NK-92 (cell line): ENCODE measurements around the gene IP6K3.

ENCODE experiments used
- DNase-seq: peaks from one replicate; lab custom pipeline; 2025; ENCODE audit not compliant: unreplicated experiment; lab: John Stamatoyannopoulos, UW

The IP6K3 gene

DNA sequence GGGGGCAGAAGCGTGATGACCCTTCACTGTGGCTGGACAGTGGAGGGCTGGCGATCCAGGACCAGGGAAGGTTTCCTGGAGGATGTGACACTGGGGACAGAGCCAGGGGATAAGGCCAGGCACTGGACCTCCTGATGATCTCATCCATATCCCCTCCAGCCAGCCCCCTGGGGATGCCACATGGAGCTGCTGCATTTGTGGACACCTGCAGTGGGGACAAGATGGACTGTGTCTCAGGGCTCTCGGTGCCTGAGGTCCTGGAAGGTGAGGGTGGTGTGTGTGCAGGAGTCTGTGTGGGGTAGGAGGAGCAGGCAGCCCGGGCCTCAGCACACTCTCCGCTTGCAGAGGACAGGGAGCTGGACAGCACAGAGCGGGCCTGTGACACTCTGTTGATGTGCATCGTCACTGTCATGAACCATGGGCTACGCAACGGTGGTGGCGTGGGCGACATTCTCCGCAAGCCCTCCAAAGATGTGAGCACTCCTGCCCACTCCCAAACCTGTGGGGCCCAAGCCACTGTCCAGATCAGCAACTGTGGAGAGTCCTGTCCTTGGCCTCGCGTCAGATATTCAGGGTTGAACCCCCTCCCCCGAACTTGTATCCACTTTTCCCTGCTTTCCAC, 55.1 kb downstream of the IP6K3 start:
- DNase-seq, result no peak

DNA sequence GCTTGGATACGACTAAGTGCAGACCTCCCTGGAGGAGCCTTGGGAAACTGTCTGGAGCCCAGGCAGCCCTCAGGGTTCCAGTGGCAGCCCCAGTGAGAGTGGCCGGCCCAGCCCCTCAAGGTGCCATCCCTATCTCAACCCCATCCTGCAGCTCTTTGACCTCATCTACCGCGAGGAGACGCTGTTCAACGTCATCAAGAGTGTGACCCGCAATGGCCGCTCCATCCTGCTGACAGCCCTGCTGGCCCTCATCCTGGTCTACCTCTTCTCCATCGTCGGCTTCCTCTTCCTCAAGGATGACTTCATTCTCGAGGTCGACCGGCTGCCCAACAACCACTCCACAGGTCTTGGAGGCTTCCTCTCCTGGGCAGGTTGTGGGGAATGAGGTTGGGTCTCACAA, 55.9 kb downstream of the IP6K3 start:
- DNase-seq, result no peak

DNA sequence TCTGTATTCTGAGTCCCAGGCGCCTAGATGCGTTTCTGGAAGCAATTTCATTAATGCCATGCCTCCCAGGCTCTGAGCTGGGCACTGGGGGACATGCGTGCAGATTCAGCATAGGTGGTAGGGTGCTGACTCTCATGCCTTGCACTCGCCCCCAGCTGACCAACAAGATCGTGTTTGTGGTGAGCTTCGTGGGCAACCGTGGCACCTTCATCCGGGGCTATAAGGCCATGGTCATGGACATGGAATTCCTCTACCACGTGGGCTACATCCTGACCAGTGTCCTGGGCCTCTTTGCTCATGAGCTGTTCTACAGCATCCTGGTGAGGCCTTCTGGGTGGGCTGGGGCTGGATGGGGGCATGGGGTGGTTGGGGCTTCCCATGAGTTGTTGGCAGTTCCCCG, 56.8 kb downstream of the IP6K3 start:
- DNase-seq, result no peak

DNA sequence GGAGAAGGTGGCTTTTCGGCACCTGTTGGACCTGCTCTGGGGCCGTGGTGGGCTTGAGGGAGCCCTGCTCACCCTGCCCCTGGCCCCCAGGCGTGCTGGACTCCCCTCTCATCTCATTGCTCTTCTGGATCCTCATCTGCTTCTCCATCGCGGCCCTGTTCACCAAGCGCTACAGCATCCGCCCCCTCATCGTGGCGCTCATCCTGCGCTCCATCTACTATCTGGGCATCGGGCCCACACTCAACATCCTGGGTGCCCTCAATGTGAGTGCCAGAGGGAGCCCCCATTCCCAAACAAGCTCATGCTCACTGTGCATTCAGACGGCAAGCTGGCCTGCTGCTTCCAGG, 57.6 kb downstream of the IP6K3 start:
- DNase-seq, result no peak

DNA sequence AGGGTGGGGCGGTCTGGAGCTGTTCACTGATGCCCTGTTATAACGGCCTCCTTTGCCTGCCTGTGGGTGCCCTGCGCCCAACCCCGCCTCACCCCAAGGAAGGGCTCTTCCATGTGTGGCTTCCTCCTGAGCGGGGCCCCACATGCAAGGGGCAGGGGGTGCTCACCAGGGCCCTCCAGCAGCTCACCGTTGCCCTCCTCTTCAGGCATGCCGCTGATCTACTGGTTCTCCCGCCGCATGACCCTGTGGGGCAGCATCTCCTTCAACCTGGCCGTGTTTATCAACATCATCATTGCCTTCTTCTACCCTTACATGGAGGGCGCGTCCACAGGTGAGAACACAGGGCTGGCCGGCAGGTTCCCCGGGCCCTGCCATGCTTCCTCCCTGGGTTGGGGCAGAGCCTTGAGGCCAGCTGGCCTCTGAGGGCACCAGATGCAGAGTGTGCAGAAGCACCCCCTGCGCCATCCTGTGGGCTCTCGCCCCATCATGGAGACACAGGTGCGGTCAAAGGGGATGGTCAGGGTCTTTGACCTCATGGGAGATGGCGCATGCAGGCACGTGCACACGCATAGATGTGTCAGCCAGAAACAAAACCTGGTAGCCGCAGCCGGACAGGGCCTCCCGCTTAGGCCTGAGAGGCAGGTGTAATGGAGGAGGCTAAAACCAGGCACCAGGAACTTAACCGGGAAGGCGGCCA, 58.1 kb downstream of the IP6K3 start:
- no peak for DNase-seq

DNA sequence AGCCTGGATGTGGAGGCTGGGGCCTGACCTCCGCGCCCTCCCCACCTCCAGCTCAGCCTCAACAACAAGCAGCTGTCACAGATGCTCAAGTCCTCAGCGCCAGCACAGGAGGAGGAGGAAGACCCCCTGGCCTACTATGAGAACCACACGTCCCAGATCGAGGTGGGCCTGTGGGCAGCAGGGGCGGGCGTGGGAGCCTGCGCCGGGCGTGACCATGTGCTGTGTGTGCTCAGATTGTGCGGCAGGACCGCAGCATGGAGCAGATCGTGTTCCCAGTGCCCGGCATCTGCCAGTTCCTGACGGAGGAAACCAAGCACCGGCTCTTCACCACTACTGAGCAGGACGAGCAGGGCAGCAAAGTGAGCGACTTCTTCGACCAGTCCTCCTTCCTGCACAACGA, 58.7 kb downstream of the IP6K3 start:
- DNase-seq, result no peak

DNA sequence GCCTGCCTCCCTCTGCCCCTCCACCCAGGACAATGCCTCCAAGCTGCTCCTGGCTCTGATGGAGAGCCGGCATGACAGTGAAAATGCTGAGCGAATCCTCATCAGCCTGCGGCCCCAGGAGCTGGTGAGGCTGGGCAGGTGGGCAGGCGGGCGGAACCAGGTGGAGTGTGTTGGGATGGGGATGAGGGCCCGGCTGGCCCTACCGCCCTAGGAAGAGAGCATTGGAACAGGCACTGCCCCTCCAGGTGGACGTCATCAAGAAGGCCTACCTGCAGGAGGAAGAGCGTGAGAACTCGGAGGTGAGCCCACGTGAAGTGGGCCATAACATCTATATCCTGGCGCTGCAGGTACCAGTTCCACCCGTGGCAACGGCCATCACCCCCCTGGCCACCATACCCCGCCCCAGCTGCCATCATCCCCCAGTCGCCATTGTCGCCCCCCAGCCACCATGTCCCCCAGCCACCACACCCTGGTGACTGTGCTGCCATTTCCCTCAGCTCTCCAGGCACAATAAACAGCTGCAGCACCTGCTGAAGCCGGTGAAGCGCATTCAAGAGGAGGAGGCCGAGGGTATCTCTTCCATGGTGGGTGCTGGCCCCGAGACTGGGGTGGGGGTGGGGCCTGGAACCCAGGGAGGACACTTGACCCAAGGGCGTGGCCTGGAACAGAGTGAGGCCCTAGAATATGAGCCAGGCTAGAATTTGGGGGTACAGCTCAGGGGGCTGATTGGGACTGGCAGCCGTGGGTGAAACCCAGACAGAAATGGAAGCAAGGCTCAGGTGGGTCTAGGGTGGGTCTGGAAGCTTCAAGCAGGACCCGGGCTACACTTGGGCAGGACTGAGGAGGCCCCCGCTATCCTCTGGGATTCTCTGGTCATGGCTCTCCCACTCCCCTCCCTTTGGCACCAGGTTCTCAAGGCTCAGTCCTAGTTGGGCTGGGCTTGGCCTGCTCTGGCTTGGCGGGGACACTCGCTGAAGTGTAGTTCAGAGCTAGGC, 59.4 kb downstream of the IP6K3 start:
- DNase-seq, result no peak

DNA sequence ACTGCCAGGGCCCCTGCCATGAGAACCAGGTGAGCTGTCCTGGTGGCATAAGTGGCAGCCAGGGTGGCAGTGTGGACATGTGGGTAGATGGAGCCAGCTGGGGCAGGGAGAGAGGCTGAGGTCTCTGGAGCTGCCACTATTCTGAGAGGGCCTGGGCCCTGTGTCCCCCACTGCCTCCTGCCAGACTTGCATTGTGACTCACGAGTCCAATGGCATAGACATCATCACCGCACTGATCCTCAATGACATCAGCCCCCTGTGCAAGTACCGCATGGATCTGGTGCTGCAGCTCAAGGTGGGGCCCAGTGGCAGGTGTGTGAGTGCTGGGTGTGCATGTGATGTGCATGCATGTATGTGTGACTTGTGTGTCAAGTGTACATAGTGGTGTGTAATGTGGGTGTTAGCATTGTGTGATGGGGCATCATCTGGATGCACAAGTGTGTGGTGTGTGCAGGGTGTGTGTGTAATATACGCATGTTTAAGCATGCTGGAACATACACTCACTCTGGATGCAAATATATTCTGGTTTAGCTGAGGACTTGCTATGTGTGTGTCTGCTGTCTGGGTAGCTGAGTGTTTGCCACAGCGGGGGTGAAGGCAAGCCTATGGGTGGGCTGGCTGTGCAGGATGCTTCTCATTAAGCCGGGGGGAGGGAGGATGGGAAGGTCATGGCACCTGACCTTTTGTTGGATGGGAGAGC, 60.3 kb downstream of the IP6K3 start:
- no peak for DNase-seq

DNA sequence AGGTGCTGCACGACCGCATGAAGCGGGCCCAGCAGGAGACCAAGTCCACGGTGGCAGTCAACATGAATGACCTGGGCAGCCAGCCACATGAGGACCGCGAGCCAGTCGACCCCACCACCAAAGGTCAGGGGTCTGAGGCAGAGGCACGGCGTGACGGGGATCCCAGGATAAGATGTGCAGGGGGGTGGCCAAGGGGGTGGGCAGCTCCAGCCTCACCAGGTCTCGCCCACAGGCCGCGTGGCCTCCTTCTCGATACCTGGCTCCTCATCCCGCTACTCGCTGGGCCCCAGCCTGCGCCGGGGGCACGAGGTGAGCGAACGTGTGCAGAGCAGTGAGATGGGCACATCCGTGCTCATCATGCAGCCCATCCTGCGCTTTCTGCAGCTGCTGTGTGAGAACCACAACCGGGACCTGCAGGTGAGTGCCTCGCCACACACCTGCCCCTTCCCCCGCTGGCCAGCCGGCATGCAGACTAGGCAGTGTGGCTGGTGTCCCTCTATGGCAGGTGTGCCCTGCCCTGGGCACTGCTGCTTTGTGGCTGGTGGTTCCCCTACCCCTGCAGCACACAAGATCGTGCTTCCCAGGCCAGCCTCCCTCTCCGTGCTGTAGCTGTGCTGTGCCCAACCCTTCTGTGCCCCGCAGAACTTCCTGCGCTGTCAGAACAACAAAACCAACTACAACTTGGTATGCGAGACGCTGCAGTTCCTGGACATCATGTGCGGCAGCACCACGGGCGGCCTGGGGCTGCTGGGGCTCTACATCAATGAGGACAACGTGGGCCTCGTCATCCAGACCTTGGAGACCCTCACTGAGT, 61.1 kb downstream of the IP6K3 start:
- DNase-seq, result no peak

DNA sequence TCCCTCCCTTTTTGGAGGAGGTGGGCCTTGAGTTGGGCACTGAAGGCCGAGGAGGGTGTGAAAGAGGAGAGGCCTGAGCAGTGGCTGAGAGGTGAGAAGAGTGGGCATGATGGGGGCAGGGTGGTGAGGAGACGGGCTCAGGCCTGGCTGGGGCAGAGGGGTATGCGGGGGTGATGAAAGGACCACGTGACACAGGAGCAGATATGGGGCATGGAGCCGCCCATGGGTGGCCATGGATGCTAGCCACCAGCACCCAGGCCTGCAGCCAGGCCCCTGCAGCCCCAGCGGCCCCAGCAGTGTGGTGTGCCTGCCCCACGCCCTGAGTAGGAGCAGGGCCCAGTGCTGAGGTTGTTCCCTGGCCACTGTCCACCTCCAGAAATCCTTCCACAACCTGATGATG, 61.7 kb downstream of the IP6K3 start:
- DNase-seq, result no peak

DNA sequence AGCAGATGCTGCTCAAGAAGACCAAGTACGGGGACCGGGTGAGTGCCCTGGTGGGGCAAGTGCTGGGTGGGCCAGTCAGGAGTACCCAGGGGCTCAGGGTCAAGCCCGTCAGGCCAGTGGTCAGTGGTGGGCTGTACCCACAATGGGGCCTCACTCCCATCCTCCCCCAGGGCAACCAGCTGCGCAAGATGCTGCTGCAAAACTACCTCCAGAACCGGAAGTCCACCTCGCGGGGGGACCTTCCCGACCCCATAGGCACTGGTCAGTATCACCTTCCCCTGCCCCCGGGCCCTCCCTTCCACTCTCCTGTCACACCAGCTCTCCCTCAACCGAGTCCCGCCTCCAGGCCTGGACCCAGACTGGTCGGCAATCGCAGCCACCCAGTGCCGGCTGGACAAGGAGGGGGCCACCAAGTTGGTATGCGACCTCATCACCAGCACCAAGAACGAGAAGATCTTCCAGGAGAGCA, 62.2 kb downstream of the IP6K3 start:
- no peak for DNase-seq

DNA sequence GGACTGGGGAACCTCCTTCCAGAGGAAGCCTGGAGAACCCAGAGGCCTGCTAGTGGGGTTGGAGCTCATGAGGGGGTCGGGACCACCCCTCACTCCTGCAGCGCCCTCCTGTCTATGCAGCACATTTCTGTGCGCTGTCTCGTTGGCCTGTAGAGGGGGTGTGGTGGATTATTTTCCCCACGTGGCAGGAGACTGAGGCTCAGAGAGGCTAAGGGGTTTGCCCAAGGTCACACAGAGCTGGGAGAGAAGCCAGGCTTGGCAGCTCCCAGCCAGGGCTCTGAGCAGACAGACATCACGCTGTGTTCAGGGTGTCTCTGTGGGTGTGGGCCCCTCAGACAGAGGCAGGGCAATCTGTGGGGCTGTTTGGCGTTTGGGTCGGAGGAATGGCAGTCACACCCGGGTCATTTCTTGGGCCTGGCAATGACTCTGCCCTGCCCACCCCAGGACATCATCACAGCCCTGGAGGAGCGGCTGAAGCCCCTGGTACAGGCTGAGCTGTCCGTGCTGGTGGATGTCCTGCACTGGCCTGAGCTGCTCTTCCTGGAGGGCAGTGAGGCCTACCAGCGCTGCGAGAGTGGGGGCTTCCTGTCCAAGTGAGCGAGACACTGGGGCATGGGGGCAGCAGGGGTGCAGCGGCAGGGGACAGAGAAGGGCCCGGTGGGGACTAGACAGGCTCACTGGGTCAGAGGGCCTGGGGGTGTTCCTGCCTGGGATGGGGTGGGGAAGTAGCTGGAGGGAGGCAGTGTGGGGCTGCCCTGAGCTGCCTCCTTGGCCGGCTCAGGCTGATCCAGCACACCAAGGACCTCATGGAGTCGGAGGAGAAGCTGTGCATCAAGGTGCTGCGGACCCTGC, 62.9 kb downstream of the IP6K3 start:
- DNase-seq, result no peak

DNA sequence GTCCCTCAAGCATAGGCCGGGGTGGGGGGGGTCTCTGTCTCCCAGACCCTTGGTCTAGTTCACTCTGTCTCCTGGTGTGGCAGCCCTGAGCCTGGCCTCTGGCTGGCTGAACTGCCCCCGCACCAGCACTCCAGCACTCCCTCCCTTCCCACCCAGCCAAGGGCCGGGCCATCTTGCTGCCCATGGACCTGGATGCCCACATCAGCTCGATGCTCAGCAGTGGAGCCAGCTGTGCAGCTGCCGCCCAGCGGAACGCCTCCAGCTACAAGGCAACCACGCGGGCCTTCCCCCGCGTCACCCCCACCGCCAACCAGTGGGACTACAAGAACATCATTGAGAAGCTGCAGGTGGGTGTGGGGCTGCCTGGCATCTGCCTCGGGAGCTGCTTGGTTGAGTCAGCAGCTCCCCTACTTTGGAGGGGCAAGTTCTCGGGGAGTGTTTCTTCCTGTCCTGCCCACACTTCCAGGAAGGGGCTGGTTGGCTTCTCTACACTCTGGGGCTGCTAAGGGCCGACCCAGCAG, 63.6 kb downstream of the IP6K3 start:
- no peak for DNase-seq

DNA sequence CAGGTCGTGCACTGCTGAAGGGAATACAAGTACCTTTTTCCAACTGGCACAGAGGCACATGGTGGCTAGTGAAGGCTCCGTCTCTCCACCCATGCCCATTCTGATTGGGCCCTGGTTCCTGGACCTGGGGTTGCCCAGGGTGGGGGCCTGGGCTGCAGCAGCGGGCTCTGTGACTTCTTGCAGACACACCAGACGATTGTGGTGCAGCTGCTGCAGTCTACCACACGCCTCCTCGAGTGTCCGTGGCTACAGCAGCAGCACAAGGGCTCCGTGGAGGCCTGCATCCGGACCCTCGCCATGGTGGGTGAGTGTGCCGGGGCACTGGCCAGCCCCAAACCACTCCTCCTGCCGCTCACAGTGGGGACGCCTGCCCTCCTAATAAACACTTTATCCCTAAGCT, 64.4 kb downstream of the IP6K3 start:
- DNase-seq, result no peak

DNA sequence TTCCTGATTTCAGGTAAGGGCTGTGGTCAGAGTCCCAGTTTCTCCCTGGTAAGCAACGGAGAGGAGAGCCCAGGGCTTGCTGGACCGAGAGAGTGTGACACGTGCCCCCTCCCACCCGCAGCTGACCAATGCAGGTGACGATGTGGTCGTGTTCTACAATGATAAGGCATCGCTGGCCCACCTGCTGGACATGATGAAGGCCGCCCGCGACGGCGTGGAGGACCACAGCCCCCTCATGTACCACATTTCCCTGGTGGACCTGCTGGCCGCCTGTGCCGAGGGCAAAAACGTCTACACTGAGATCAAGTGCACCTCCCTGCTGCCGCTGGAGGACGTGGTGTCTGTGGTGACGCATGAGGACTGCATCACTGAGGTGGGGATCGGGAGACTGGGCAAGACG, 66.9 kb downstream of the IP6K3 start:
- no peak for DNase-seq

DNA sequence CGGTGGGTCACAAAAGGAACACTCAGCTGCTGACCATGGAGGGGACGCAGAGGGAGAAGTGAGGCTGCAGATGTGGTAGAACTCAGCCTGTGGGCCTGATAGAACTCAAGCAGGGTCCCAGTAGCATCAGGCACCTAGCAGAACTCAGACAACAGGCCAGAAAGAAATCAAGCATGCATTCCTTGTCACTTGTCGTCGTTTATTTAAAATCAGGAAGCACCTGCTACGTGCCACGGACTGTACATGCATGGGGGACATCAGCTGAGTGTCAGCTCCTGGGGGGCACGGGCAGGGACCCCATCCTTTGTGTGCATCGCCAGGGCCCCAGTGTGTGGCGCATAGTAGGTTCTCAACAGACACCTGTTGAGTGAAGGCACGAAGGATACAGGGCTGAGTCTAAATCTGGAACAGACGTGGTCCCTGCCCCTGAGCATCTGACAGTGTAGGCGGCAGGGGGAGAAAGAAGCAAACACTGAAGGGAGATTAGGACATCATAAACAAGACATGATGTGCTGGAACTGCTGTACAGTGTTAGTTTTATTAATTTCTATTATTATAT, 67.7 kb downstream of the IP6K3 start:
- no peak for DNase-seq

DNA sequence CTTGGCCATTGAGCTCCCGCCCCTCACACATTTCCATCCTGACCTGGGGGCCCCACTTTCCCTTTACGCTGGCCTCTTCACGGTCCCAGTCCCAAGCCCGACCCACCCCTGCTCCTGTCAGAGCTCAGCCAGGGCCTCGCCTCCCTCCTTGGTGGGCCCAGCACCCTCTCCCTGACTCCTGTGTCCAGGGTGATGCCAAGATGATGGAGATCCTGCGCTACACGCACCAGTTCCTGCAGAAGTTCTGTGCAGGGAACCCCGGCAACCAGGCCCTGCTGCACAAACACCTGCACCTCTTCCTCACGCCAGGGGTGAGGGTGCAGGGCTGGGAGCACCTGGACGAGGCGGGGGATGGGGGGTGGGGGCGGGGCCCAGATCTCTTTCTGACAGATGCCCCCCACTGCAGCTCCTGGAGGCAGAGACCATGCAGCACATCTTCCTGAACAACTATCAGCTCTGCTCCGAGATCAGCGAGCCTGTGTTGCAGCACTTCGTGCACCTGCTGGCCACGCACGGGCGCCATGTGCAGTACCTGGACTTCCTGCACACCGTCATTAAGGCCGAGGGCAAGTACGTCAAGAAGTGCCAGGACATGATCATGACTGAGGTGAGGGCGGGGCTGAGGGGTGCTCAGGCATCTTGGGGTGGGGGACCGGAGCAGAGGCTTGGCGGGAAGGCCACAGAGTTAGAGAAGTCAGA, 68.3 kb downstream of the IP6K3 start:
- DNase-seq, result no peak

DNA sequence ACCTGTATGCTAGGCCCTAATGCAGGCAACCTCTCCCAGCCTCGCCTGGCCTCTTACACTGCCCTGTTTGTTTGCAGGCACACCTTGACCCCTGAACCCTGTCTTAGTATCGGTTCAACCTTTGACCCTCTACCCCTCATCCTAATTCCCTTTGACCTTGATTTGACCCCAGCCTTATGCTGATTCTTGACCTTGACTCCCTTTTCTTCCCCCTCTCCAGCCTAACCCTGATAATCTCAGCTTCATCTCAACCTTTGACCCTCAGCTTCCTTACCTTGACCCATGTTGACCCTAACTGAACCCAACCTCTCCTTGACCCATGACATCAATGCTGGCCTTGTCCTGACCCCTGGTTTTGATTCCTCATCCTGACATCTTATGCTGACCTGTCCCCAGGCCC, 69.0 kb downstream of the IP6K3 start:
- no peak for DNase-seq
